Upper lobe of left lung (tissue), 6 donors: Measurements from ENCODE around the gene TRUB2. TPM values are rescaled to one million over a fixed set of nuclear protein-coding genes. Genes with fewer than 3 reads are reported as not detected.
A peak's percentile ranks its signal among the peaks of the same experiment; 100 is the strongest.

ENCODE experiments used
- ATAC-seq, 2 donors: fragments of 200-7000 bp; cut with Tn5 transposase; one replicate each; pipeline ENCODE4 v1.9.1; 2022; ENCODE audit warnings: mild to moderate bottlenecking in 2 of 2, moderate library complexity in 2 of 2; ENCODE audit not compliant: low FRiP score in 2 of 2
- DNase-seq, 2 donors: peaks; one replicate each; pipeline ENCODE4 v3.0.0-alpha.2; 2019 to 2020
- H3K27ac ChIP-seq, 4 donors: fragments of 200-600 bp; sonication (generic); one replicate each; pipeline ENCODE4 v1.5.1; 2016 to 2019
- H3K27me3 ChIP-seq, 4 donors: fragments of 200-600 bp; sonication (generic); one replicate each; pipeline ENCODE4 v1.5.1; 2017 to 2019
- H3K36me3 ChIP-seq, 4 donors: fragments of 200-600 bp; sonication (generic); one replicate each; pipeline ENCODE4 v1.5.1; 2016 to 2019
- H3K4me1 ChIP-seq, 4 donors: fragments of 200-600 bp; sonication (generic); one replicate each; pipeline ENCODE4 v1.5.1; 2018 to 2019
- H3K4me3 ChIP-seq, 4 donors: fragments of 200-600 bp; sonication (generic); one replicate each; pipeline ENCODE4 v1.5.1; 2017 to 2019; ENCODE audit warnings: mild to moderate bottlenecking in 2 of 4, moderate library complexity in 1 of 4
- H3K9me3 ChIP-seq, 4 donors: fragments of 200-600 bp; sonication (generic); one replicate each; pipeline ENCODE4 v1.5.1; 2018 to 2019
- CTCF ChIP-seq, 6 experiments: fragments of 450-650 bp in 4 of 6; fragments of 200-600 bp in 2 of 6; sonication (generic) in 2 of 6; IDR thresholded peaks; one replicate each; pipeline ENCODE4 v1.5.1; 2016 to 2019; ENCODE audit warnings: antibody characterized with exemption in 6 of 6
- EP300 ChIP-seq, 4 donors: sonication (generic); formaldehyde crosslinking; IDR thresholded peaks; one replicate each; pipeline ENCODE4 v1.5.1; 2017; ENCODE audit warnings: antibody characterized with exemption in 4 of 4, control low read depth in 2 of 4
- POLR2A ChIP-seq, 4 donors: fragments of 450-650 bp; IDR thresholded peaks; one replicate each; pipeline ENCODE4 v1.5.1; 2016 to 2017; ENCODE audit warnings: antibody characterized with exemption in 4 of 4, mild to moderate bottlenecking in 2 of 4
- POLR2AphosphoS5 ChIP-seq, 2 donors: sonication (generic); formaldehyde crosslinking; IDR thresholded peaks; one replicate each; pipeline ENCODE4 v1.5.1; 2017; ENCODE audit warnings: antibody characterized with exemption in 2 of 2
- WGBS, 2 donors: methylation state at CpG; one replicate each; pipeline ENCODE4 v1.1.5; 2017 to 2018; 5-methylcytosine and 5-hydroxymethylcytosine counted together
- total RNA-seq, 6 donors: library from RNA; depleted of rRNA in 4 of 6; stranded (reverse); fragments of >200 nt in 4 of 6; gene quantifications; one replicate each; pipeline versions ENCODE4 v1.1.0 to v1.2.1, GENCODE V29; 2016 to 2021
- donor health status: DM: no; HTN: no; CAD: no; lungs with moderate emphysema.
- donor health status: DM: no; HTN: yes; CAD: no; lungs with severe emphysema.

The TRUB2 gene
- total RNA-seq, 6 donors from 2014 or later = 6.9 to 24.1 (median 9.7) TPM

GRCh38 chr9:128309551-128309950 lies 12.7 kb downstream of the TRUB2 start:
- Histone ChIP-seq H3K4me1 (peaks cover 0 to 4% (median 0%) of the 10 kb centered on the region in 4 donors), H3K27me3 (no peaks in the 10 kb centered on the region), H3K9me3 (no peaks in the 10 kb centered on the region), H3K4me3 (no peak overlapping the region), H3K36me3 (peaks cover 5 to 60% (median 43%) of the 10 kb centered on the region in 4 donors), H3K27ac (no peak overlapping the region)
- ATAC-seq (no peak), DNase-seq (peak in 1 of 2 donors; percentile 70)
- 97 to 100% methylated on average over 3 to 15 of the region's 16 CpGs for WGBS, 2 donors
- TF ChIP-seq POLR2AphosphoS5 (IDR thresholded peaks at IDR 0.05) (no peak), CTCF (IDR thresholded peaks at IDR 0.05) (no peak), EP300 (IDR thresholded peaks at IDR 0.05) (no peak), POLR2A (IDR thresholded peaks at IDR 0.05) (no peak)

- H3K27ac ChIP-seq = no peak overlapping the region
- no peak for ATAC-seq
- 70 to 86% methylated on average over 5 of the region's 5 CpGs for WGBS, 2 donors
Measured at GRCh38 chr9:128304971-128305288, 17.3 kb downstream of the TRUB2 start.

GRCh38 chr9:128304136-128304970 lies 17.9 kb downstream of the TRUB2 start:
- no peak overlapping the region for H3K4me3 ChIP-seq
- H3K4me1 ChIP-seq = peaks cover 0 to 4% (median 0%) of the 10 kb centered on the region in 4 donors
- H3K27ac ChIP-seq = no peak overlapping the region
- ATAC-seq = peak in 1 of 2 donors; percentile 67
- TF ChIP-seq POLR2A (IDR thresholded peaks at IDR 0.05) (no peak), EP300 (IDR thresholded peaks at IDR 0.05) (no peak), POLR2AphosphoS5 (IDR thresholded peaks at IDR 0.05) (no peak), CTCF (IDR thresholded peaks at IDR 0.05) (no peak)
- no peak for DNase-seq
- H3K27me3 ChIP-seq = no peaks in the 10 kb centered on the region
- no peaks in the 10 kb centered on the region for H3K9me3 ChIP-seq
- peaks cover 0 to 18% (median 10%) of the 10 kb centered on the region in 4 donors for H3K36me3 ChIP-seq
- 86 to 88% methylated on average over 9 of the region's 9 CpGs for WGBS, 2 donors

More at GRCh38 chr9:128304971-128305288, 17.3 kb downstream of the TRUB2 start:
- H3K4me1 ChIP-seq = peaks cover 0 to 4% (median 0%) of the 10 kb centered on the region in 4 donors
- no peaks in the 10 kb centered on the region for H3K27me3 ChIP-seq
- TF ChIP-seq POLR2AphosphoS5 (IDR thresholded peaks at IDR 0.05) = no peak
- TF ChIP-seq EP300 (IDR thresholded peaks at IDR 0.05) = no peak
- TF ChIP-seq CTCF (IDR thresholded peaks at IDR 0.05) = no peak
- TF ChIP-seq POLR2A (IDR thresholded peaks at IDR 0.05) = no peak
- no peaks in the 10 kb centered on the region for H3K9me3 ChIP-seq
- H3K36me3 ChIP-seq = peaks cover 4 to 24% (median 16%) of the 10 kb centered on the region in 4 donors
- no peak for DNase-seq
- no peak overlapping the region for H3K4me3 ChIP-seq

- Histone ChIP-seq H3K4me3 (no peak overlapping the region), H3K27ac (no peak overlapping the region), H3K4me1 (peaks cover 0 to 7% (median 6%) of the 10 kb centered on the region in 4 donors), H3K36me3 (peaks cover 0 to 3% (median 0%) of the 10 kb centered on the region in 4 donors), H3K27me3 (no peaks in the 10 kb centered on the region), H3K9me3 (no peaks in the 10 kb centered on the region)
- WGBS, 2 donors = 90 to 93% methylated on average over 16 to 20 of the region's 20 CpGs
- TF ChIP-seq POLR2A (IDR thresholded peaks at IDR 0.05) = no peak
- no peak for TF ChIP-seq POLR2AphosphoS5 (IDR thresholded peaks at IDR 0.05)
- TF ChIP-seq CTCF (IDR thresholded peaks at IDR 0.05) = no peak
- no peak for TF ChIP-seq EP300 (IDR thresholded peaks at IDR 0.05)
- DNase-seq (no peak), ATAC-seq (no peak)
Measured at GRCh38 chr9:128298535-128299482, 23.4 kb downstream of the TRUB2 start.
